ENCODE measurements around the gene SMYD4. TPM values are rescaled to one million over a fixed set of nuclear protein-coding genes. Genes with fewer than 3 reads are reported as not detected.
A peak's percentile ranks its signal among the peaks of the same experiment; 100 is the strongest.

Gene SMYD4, protein sequence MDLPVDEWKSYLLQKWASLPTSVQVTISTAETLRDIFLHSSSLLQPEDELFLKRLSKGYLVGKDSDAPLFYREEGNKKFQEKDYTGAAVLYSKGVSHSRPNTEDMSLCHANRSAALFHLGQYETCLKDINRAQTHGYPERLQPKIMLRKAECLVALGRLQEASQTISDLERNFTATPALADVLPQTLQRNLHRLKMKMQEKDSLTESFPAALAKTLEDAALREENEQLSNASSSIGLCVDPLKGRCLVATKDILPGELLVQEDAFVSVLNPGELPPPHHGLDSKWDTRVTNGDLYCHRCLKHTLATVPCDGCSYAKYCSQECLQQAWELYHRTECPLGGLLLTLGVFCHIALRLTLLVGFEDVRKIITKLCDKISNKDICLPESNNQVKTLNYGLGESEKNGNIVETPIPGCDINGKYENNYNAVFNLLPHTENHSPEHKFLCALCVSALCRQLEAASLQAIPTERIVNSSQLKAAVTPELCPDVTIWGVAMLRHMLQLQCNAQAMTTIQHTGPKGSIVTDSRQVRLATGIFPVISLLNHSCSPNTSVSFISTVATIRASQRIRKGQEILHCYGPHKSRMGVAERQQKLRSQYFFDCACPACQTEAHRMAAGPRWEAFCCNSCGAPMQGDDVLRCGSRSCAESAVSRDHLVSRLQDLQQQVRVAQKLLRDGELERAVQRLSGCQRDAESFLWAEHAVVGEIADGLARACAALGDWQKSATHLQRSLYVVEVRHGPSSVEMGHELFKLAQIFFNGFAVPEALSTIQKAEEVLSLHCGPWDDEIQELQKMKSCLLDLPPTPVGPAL
- 4.6 and 10.5 TPM in 2 replicates for total RNA-seq

DNA sequence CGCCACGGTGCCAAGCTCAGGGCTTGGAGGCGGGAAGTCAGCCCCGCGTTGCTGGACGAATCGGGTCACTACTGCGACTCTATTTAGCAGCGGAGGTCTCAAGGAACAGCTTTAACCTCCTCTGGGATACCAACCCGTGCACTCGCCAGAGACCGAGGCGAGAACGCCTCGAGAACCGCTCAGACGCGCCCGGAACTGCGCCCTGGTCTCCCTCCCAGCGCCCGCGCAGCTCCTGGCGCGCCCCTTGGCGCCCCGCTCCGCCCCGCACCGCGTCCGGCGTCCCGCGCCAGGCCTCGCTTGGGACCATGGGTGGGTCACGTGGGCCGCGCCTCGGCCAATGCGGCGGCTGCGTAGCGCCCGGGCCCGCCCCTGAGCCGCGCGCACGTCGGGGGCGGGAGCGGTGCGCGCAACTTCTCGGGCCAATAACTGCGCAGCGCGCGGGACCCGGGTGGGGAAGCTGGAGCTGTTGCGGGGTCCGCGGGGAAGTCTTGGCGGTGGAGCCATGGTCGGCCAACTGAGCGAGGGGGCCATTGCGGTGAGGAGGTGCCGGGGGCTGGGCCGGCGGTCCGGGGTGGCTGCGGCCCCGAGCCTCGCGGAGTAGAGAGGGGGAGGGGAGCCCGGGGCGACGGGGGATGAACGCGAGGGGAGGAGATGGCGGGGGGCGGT is at the start of gene SMYD4, which contains the start of gene RPA1:
Gene SMYD4, minus strand, starts transcription at position 311 of the 666 bp plus-strand sequence. CDS start 1,908 bp downstream, outside the sequence.
Gene RPA1, plus strand, starts transcription at position 414 of the 666 bp plus-strand sequence. Its CDS starts 89 bp downstream, at position 503.
- TF ChIP-seq, protein P1, sequence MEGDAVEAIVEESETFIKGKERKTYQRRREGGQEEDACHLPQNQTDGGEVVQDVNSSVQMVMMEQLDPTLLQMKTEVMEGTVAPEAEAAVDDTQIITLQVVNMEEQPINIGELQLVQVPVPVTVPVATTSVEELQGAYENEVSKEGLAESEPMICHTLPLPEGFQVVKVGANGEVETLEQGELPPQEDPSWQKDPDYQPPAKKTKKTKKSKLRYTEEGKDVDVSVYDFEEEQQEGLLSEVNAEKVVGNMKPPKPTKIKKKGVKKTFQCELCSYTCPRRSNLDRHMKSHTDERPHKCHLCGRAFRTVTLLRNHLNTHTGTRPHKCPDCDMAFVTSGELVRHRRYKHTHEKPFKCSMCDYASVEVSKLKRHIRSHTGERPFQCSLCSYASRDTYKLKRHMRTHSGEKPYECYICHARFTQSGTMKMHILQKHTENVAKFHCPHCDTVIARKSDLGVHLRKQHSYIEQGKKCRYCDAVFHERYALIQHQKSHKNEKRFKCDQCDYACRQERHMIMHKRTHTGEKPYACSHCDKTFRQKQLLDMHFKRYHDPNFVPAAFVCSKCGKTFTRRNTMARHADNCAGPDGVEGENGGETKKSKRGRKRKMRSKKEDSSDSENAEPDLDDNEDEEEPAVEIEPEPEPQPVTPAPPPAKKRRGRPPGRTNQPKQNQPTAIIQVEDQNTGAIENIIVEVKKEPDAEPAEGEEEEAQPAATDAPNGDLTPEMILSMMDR (conservative IDR thresholded peaks at IDR 0.05; ENCODE audit: low read depth, low read length): no peak
- peak; percentile 9 for DNase-seq (ENCODE audit: low read depth)
- peak within 1 kb of the TSS; percentile 66 for H3K4me3 ChIP-seq (ENCODE audit: low read depth, low read length)

DNA sequence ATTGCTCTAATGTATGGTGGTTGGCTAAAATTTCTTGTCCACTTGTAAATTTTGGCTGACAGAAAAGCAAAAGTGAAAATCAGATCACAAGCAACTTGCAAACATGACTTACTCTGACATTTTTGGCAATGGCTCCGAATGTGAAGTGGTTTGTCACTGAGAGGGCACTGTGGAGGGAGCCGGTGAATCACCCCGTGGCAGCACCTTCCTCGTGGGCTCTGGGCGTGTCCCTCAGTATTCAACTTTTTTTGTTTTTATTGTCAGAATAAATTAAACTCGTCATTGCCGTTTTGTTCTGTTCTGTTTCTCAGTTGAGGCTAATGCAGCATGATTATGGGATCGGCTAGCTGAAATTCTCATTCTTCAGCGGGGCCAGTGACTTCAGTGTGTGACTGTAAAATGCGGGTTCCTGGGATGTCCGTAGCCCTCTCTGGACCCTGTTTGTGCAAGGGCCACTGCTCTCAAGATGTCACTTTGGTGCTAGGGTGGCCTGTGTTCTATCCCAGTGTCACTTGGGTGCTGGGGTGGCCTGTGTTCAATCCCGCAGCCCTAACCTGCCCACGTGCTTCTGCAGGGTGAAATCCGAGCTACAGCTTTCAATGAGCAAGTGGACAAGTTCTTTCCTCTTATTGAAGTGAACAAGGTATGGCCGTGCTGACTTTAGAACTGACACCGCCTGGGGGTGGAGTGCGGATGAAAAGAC is 48.9 kb upstream of the SMYD4 start:
- no peak overlapping the region for H3K4me3 ChIP-seq (ENCODE audit: low read depth, low read length)
- DNase-seq (ENCODE audit: low read depth): no peak
- TF ChIP-seq, protein P1 (conservative IDR thresholded peaks at IDR 0.05; ENCODE audit: low read depth, low read length): no peak

DNA sequence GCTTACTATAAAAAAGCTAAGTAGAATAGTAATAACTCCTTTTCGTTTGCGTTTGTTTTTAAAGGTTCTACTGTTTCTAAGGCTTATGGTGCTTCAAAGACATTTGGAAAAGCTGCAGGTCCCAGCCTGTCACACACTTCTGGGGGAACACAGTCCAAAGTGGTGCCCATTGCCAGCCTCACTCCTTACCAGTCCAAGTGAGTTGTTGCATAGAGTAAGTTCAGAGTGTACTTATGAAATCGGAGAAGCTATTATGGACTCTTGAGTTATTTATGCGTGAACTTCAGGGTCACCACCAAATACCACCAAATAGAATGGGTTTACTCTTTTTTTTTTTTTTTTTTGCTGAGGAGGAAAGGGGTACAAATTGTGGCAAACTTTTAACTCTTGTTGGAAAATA is 45.9 kb upstream of the SMYD4 start:
- no peak overlapping the region for H3K4me3 ChIP-seq (ENCODE audit: low read depth, low read length)
- no peak for DNase-seq (ENCODE audit: low read depth)
- TF ChIP-seq, protein P1 (conservative IDR thresholded peaks at IDR 0.05; ENCODE audit: low read depth, low read length): no peak

DNA sequence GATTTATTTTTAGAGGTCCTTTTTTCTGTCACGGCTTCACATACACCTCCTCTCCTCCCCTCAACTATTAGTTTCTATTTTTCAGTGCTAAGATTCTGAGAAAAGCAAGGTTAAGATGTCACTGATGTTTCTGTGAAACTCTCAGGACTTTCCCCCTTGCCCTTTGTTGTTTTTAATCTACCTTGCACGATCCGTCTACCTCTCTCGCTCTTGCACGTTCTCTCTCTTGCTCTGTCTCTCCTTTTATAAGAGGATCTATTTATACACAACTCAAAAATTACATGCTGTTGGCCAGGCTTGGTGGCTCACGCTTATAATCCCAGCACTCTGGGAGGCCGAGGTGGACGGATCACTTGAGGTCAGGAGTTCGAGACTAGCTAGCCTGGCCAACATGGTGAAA is 43.7 kb upstream of the SMYD4 start:
- H3K4me3 ChIP-seq (ENCODE audit: low read depth, low read length): no peak overlapping the region
- no peak for DNase-seq (ENCODE audit: low read depth)
- TF ChIP-seq, protein P1 (conservative IDR thresholded peaks at IDR 0.05; ENCODE audit: low read depth, low read length): no peak

DNA sequence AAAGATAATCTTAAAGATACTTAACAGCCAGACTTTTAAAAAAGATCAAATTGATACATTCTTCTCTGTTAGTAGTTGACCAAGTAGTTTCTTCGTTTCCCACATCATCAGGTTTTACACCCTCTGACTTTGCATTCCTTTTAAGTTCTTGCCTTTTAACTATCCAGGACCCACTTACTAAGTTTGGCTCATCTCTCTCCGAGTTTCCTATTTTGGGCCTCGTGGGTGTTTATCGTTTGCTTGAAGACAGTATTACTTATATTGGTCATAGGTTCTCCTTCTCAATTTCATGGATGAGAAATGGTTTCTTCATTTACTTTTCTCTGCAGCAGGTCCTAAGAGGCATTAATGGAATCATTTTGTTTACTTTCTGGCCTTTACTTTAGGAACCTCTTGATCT is 43.3 kb upstream of the SMYD4 start:
- no peak for DNase-seq (ENCODE audit: low read depth)
- H3K4me3 ChIP-seq (ENCODE audit: low read depth, low read length): no peak overlapping the region
- TF ChIP-seq, protein P1 (conservative IDR thresholded peaks at IDR 0.05; ENCODE audit: low read depth, low read length): no peak

DNA sequence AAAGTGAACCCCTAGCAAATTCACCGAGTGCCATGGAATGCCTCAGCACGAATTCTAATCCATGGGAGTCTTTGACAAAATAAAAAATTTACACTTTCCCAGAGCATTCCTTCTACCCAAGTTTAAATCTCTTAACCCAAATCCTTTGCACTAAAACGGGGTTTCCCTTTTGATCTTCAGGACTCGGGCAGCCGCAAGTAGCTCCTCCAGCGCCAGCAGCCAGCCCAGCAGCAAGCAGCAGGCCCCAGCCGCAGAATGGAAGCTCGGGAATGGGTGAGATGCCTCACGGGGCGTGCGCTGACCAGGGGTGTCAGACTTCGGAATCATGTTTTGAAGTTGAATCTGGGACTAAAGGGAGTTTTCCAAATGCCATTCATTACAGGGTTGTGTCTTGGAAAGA is 42.6 kb upstream of the SMYD4 start:
- H3K4me3 ChIP-seq (ENCODE audit: low read depth, low read length): no peak overlapping the region
- DNase-seq (ENCODE audit: low read depth): no peak
- TF ChIP-seq, protein P1 (conservative IDR thresholded peaks at IDR 0.05; ENCODE audit: low read depth, low read length): no peak
